Measurements from ENCODE around the gene MYLK.

Gene MYLK

DNA sequence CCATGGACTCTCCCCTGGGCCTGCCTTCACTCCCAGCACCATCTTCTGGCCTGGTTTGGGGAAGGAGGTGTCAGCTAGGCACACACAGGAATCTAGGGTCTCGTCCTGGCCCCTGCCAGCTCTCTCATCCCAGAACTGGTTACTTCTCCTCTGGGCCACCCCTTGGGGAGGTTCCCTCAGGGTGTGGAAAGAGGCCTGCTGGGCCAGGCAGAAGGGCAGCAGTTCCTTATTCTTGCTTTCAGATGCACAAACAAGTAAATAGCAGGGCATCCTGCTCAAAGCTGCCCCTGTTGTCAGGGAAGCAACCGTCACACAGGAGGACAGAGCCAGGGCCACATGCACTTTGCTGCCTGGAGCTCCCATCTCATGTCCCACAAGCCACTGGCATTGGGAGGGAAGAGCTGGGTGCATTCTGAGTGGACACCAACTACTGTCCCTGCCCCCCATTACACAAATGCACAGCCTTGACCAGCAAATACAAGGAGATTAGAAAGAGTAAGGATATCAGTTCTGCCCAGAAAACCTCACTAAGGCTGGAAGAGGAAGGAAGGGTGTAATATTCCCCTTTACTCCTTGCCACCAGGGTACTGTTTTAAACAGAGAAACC, 190.4 kb downstream of the MYLK start:
- DNase-seq: no peak

DNA sequence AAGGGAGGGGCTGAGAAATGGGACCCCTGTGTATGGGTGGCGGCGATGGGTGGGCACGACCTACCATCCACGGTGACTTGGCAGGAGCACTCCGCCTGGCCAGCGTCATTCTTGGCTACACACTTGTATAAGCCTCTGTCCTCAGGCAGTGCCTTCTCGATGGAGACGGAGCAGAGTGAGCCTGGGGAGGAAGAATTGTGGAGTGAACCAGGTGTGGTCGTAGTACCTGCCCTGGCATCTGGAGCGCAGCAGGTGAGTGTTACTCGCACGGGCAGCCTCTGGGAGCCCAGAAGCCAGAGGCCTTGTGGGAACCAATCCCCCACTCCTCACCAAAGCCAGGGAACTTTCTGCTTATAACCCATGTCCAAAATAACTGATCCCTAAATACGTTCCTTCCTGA, 191.5 kb downstream of the MYLK start:
- no peak for DNase-seq

DNA sequence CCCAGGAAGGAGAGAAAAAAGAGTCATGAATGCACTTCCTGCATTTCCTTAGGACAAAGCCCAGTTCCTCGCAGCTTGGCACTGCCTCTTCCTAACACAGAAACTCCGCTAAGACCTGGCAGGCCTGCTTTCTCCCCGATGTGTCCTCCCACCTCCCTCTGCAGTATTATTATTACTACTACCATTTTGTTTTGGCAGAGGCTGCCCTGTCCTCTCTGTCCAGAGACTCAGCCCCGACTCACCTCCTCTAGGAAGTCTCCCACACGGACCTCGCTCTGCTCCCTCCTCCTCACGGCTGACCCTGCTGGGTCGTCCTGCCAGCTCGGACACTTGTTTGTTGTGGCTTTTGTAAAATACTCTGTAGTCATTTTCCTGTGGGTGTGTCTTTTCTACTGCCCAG, 192.1 kb downstream of the MYLK start:
- DNase-seq: no peak

- DNase-seq: no peak
Measured at GRCh38 chr3:123689831-123690230, 194.3 kb downstream of the MYLK start.

DNA sequence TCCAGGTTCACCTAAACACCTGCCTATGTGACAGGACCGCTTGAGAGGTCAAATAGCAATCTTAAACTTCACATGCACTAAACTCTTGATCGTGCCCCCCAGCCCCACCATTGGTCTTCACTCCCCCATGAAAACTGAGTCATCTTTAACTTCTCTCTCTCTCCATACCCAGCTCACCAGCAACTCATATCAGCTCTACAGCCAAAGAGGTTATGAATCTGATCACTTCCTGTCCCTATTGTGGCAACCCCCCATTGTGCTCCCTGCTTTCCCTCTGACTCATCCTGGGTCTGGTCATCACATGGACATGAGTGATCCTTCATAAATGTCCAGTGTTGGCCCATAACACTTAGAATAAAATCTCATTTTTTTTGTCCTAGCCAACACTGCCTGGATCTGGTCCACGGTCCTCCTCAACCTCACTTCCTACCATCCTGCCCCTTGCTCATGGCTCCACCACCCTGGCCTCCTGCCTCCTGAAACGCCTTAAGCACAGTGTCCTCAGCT, 195.8 kb downstream of the MYLK start:
- DNase-seq: no peak

- no peak for DNase-seq
Measured at GRCh38 chr3:123687286-123687685, 196.8 kb downstream of the MYLK start.

- DNase-seq: no peak
Measured at GRCh38 chr3:123686251-123686650, 197.9 kb downstream of the MYLK start.

DNA sequence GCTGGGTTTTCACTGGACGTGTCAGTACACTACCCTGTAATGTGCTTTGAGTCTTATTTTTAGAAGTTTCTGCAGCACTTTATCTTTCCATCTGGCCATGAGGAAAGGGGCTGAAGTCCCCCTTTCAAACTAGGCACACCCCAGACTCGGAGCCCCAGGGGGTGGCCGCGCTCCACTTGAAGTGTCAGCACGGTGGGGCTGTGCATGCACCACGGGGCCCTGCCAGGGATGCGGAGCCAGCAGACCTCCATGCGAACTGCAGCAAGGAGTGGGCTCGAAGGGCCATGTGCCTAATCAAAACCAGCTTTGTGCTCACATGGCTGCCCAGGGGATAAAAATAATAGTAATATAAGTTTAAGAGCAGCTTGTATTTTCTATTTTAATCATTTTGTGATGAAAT, 198.4 kb downstream of the MYLK start:
- DNase-seq: no peak

- no peak for DNase-seq
Measured at GRCh38 chr3:123684636-123685035, 199.5 kb downstream of the MYLK start.

DNA sequence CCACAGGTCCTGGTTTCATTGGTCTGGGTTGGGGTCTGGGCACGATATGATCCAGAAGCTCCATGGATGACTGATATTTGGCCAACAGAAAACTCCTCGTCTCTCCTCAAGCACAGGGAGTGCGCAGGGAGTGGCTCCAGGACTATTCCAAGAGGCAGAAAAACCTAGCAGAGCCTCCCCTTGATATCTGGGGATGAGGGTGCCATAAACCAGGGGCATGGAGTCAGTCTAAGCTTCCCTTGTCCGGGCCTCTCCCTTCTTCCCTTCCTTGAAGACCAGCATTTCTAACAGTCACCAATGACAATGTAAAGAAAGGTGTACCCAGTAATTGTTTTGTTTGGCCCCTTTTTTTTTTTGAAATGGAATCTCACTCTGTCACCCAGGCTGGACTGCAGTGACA, 199.9 kb downstream of the MYLK start:
- DNase-seq: no peak

DNA sequence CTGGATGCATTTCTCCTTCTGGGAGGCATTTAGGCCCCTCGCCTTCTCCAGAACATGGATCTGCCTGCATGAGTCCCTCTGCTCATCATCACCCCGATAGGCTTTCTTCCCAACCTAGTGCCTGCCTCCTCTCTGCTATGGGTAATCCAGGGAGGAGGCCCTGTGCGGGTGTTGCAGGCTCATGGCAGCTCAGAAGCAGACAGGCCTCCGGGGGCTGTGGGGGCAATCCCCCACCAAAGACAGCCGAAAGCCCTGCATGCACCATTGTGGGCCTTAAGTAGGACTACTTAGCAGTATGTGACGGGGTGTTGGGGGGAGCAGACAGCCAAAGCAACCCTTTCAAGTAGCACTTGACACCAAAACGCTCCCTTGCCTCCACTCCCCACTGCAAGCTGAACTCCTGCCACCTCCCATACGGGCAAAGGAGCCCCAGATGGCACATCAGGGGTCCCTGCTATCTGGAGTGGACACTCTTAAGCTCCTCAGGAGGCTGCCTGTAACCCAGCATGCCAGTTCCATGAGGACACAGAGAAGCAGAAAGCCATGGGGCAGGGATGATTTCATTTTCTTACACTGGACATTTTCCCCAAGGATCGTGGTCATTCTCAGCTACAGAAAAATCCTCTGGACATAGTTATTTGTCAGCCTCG, 200.5 kb downstream of the MYLK start:
- DNase-seq: no peak

DNA sequence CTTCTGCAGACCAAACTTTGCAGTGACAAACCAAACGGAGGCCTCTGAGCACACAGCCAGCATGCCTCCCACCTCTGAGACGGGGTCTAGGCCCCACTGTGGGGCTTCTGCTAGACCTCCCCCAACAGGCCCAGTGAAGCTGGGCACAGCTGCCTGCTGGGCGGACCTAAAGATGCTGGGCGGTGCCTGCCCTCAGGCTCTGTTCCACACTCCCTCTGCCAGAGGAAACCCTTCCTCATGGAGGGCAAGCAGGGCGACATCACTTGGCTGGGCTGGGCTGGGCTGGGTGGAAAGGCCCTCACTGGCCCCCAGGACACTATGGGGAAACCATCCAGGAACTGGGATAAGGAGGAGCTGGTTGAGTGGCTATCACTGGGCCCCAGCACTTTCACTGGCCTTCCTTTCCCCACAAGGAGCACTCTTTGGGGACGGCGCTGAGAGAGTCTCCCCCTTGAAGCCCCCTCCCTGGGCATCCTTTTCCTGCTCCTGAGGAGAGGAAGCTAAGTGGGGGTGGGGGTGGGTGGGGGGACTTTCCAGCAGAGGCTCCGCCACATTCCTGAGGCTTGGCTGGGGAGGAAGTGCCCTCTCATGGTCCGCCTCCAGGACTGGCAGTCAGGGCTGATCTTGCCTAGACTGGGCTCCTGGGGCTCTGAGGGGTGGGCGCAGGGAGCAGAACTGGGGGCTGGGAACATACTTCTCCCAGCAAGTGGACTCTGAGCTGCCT, 201.2 kb downstream of the MYLK start:
- DNase-seq: no peak

GRCh38 chr3:123682302-123682701, 201.8 kb downstream of the MYLK start:
- no peak for DNase-seq

DNA sequence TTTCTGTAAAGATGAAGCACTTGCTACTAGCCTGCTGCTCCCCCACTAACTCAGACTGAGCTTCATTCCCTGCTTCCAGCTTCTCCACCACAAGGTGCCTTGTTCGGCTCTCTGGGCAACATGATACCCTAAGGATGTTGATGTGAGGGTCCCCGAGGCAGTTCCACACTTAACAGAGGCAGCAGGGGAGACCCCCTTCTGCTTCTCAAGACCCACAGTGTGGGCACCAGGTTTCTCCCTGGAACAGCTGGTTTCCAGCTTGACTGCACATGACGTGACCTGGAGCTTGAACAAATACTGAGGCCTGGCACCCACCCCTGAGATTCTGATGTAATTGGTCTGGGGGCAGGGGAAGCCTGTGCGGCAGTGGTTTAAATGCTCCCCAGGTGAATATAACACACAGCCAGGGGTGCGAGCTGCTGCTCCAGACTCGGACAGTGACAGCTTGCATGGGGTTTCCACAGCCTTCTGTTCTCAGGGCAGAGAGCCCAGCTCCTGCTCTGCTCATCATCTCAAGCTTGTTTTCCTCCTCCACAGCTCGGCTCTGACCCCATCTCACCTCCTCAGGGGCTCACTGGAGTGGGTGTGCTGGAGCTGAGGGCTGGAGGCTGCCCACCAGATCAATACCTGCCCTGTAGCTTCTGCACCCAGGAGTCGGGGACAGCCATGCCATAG, 204.3 kb downstream of the MYLK start:
- no peak for DNase-seq

DNA sequence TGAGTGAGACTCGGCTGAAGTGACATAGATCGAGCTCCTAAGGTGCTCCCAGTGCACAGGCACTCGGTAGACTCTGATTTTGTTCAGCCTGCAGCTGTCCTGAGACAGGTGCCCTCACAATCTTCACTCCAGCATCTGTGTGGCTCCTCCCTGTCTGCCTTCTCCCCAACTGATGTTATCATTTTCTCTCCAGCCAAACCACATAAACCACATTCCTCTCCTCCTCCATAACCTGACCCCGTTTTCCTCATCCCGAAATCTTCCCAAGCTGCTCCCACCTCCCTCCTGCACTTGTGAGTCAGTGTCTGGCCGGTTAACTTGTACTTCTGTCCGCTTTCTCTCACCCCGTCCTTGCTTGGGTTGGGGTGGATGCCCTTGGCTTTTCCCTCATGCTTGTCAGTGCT, 206.0 kb downstream of the MYLK start:
- no peak for DNase-seq

DNA sequence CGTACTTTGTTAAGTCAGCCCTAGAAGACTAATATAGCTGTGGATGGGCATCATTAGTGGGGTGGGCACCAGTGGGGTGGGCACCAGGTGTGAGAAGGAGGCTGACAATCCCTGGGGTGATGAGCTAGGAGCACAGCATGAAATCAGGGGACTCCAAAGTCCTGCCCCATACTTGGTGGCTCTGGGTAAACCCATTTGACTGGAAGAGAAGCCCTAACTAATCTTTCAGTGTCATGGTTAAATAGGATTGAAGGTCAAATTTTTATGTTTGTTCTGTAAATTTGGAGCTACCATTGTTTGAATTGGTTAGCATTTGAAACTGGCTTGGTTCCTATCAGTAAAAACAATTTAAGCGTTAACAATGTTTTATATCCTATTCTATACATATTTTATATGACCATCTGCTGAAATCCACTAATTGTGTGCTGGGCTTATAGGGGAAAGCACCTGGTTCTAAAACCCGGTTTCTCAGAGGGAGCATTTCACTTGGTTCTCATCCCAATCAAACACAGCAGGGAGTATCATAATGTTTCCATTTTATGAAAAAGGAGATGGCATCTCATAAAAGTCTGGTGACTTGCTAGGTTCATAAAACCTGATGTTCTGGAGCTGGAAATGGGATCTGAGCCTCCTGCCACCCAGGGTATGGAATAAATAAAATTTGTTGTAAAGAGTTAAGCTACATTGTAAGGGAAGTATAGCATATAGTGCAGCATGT, 211.5 kb downstream of the MYLK start:
- DNase-seq: no peak

GRCh38 chr3:123670743-123671142, 213.4 kb downstream of the MYLK start:
- no peak for DNase-seq

DNA sequence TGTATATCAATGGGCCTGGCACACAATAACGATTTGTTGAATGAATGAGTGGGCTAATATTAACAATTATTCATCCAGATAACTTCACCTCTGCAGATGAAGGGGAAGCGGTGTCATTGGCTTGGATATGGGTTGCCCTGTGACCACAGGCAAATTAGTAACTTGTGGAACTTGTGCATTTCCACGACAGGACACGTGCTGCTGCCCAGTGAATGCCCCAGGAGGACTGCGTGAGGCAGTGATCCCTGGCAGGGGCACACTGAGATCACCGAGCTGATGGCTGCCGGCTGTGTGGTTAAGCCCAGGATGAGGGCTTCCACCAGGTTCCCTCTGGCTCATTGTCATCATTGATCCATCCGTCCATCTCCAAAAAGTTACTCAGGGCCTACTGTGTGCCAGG, 215.2 kb downstream of the MYLK start:
- DNase-seq: no peak

DNA sequence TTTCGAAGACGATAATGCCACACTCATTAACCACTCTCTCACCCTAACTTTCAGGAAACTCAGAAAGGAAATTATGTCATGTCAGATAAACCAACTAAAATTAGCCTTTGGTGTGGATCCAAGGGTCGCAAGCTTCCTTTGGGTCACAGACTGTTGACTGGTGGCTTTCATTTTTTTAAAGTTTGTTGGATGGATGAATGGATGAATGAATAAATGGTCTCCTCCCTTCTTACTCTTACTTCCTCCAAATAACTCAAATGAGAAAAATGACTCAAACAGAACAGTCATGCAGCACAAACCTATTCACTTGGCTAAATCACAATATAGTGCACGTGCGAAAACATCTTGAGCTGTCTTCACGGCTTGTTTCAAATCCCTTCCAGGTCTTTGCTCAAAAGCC, 216.3 kb downstream of the MYLK start:
- no peak for DNase-seq

GRCh38 chr3:123664753-123665152, 219.4 kb downstream of the MYLK start:
- no peak for DNase-seq

GRCh38 chr3:123663977-123664376, 220.2 kb downstream of the MYLK start:
- DNase-seq: no peak

- DNase-seq: no peak
Measured at GRCh38 chr3:123661973-123662372, 222.2 kb downstream of the MYLK start.

- DNase-seq: peak; percentile 20
Measured at GRCh38 chr3:123660900-123661299, 223.2 kb downstream of the MYLK start.
